Bronchial epithelial cell (primary cell): Measurements from ENCODE around the gene MAPK1. TPM values are rescaled to one million over a fixed set of nuclear protein-coding genes. Genes with fewer than 3 reads are reported as not detected.

Experiments
- DNase-seq: peaks from one replicate; pipeline ENCODE4 v3.0.0-alpha.2; 2010; ENCODE audit warnings: low read depth
- FAIRE-seq: peaks from 2 replicates; lab custom pipeline; 2011; peaks lifted over from hg19 to GRCh38; lab: Jason Lieb, UNC
- H3K27me3 ChIP-seq: 2 replicates; pipeline ENCODE4 v1.5.1; 2011; ENCODE audit warnings: low read length; ENCODE audit not compliant: control insufficient read depth, insufficient read depth
- H3K36me3 ChIP-seq: 2 replicates; pipeline ENCODE4 v1.5.1; 2011; ENCODE audit warnings: low read length; ENCODE audit not compliant: control insufficient read depth, insufficient read depth
- H3K4me3 ChIP-seq: 2 replicates; pipeline ENCODE4 v1.5.1; 2011; ENCODE audit warnings: mild to moderate bottlenecking, low read depth, low read length, control low read depth
- total RNA-seq: library from RNA; depleted of rRNA; stranded (reverse); fragments of >200 nt; gene quantifications from 2 replicates; pipeline ENCODE4 v1.2.1, GENCODE V29; 2014
- TF ChIP-seq, protein P1 (sequence below): IDR thresholded peaks from 2 replicates; pipeline ENCODE4 v1.5.1; 2011; ENCODE audit warnings: mild to moderate bottlenecking, moderate library complexity, low read length, control low read depth, inconsistent platforms; ENCODE audit not compliant: insufficient read depth, severe bottlenecking

MAPK1 gene
- total RNA-seq, 1 donor from 2014 or later, result 44.0 TPM

DNA sequence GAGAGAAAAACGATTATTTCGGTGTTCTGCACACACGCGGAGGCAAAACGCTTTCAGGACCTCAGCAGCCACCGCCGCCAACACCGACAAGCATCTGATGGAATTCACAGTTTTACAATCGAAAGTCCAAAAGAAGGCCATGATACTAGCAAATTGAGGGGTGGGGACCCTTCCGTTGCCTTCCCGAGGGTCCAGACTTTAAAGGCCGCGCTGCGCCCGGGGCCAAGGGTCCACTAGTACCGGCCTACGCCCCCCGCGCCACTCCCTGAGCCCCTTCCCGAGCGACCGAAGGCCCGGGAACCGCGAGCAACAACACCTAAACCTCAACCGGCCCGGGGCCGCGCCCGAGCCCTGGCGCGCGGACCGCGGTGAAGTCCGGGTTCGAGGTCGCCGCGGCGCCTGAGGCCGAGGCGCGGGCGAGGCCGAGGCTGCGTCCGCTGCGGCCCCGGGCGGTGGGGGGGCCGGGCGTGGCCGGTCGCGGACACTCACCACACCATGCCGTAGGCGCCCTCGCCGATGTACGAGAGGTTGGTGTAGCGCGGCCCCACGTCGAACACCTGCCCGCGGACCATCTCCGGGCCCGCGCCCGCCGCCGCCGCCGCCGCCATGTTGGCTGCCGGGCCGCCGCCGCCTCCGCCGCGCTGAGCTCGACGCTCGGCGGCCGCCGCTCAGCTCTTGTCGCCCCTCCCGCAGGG is 465 bp downstream of the MAPK1 start:
- Histone ChIP-seq H3K36me3 (no peaks in the 10 kb centered on the region), H3K4me3 (peak overlapping the region; percentile 89), H3K27me3 (no peaks in the 10 kb centered on the region)
- FAIRE-seq (no peak), DNase-seq (no peak)
- TF ChIP-seq, protein P1, sequence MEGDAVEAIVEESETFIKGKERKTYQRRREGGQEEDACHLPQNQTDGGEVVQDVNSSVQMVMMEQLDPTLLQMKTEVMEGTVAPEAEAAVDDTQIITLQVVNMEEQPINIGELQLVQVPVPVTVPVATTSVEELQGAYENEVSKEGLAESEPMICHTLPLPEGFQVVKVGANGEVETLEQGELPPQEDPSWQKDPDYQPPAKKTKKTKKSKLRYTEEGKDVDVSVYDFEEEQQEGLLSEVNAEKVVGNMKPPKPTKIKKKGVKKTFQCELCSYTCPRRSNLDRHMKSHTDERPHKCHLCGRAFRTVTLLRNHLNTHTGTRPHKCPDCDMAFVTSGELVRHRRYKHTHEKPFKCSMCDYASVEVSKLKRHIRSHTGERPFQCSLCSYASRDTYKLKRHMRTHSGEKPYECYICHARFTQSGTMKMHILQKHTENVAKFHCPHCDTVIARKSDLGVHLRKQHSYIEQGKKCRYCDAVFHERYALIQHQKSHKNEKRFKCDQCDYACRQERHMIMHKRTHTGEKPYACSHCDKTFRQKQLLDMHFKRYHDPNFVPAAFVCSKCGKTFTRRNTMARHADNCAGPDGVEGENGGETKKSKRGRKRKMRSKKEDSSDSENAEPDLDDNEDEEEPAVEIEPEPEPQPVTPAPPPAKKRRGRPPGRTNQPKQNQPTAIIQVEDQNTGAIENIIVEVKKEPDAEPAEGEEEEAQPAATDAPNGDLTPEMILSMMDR, result no peak

DNA sequence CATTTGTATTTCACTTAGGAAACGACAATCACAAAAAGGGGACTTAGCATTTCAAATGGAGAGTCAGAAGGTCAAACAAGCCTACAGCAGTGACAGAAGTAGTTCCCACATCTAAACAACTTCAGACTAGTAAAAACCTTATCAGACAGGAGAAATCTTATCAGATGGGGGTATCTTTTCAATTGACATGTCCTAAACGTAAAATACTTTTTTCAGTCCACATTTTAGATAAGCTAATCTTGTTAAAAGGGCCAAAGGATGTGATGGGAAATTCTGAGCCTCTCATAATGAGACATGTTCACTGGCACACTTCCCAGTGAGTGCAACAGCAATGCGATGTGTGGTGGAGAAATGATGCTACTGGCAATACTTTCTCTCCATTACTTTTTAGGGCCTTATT is 2.4 kb downstream of the MAPK1 start:
- Histone ChIP-seq H3K36me3 (no peaks in the 10 kb centered on the region), H3K4me3 (no peak overlapping the region), H3K27me3 (no peaks in the 10 kb centered on the region)
- TF ChIP-seq, protein P1, result no peak
- DNase-seq (peak; percentile 66), FAIRE-seq (no peak)

DNA sequence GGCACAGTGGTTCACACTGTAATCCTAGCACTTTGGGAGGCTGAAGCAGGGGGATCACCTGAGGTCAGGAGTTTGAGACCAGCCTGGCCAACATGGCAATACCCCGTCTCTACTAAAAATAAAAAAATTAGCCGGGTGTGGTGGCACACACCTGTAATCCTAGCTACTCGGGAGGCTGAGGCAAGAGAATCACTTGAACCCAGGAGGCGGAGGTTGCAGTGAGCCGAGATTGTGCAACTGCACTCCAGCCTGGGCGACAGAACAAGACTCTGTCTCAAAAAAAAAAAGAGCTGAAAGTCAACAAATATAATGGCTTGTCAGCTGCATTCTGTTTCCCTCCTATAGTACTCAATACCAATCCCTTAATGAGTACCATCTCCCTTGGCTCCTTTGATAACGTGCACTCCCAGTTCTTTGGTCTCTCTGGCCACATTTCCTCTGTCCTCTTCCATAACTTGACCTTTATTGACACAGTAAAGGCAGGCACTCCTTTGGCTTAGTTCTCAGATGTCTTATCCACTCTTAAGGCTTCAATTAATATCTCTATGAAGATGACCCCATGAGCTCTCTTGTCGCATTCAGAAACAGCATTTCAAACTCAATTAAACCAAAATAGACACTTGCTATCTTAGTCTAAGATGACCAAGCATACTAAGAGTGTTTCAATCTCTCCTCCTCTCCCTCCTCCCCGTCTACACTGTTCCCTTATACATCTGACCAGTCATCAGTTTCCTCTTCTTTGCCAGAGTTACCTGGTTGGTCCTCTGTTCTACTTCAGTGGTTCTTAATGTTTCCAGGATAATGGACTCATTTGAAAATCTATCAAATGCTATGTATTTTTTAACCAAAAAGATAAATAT is 4.8 kb downstream of the MAPK1 start:
- no peak overlapping the region for H3K4me3 ChIP-seq
- no peak for DNase-seq
- no peak for FAIRE-seq
- no peaks in the 10 kb centered on the region for H3K27me3 ChIP-seq
- H3K36me3 ChIP-seq, result no peaks in the 10 kb centered on the region
- TF ChIP-seq, protein P1, result no peak

DNA sequence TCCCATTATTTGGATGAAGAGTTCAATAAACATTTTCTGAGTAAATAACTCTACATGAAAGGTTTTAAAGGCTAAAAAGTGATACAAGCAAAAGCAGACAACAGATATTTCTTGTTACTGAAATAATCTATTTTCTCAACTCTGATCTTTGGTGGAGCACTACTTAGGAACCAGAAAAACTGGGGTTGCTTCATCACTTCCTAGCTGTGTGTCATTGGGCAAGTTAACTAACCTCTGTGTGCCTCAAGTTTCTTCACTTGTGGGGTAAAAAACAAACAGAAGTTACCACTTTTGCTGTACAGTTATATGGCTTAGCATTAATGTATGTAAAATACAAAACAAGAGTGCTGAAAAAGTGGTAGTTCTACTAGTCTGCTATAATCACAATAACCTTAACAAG is 5.6 kb downstream of the MAPK1 start:
- peak; percentile 64 for DNase-seq
- no peak overlapping the region for H3K4me3 ChIP-seq
- H3K27me3 ChIP-seq, result no peaks in the 10 kb centered on the region
- TF ChIP-seq, protein P1, result no peak
- no peaks in the 10 kb centered on the region for H3K36me3 ChIP-seq
- FAIRE-seq, result no peak

DNA sequence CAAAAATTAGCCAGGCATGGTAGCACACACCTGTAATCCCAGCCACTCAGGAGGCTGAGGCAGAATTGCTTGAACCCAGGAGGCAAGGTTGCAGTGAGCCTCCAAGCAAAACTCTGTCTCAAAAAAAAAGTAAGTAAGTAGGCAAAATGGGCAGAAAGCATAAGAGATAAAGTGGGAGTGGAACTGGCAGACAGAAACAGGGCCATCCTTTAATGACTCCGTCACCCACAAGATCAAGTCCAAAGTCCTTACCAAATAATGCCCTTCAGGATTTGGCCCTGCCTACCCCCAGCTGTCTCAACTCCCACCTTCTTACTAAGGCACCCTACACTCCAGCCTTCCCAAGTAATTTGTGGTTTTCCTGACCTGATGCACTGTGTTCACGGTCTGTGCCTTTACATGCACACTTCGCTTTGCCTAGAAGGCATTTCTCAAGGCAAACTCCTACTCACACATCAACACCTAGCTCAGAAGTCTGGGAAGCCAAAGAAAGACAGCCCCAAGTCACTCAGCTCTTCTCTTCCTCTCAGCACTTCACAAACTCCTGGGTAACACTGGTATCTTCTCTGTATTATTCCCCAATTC is 6.1 kb downstream of the MAPK1 start:
- Histone ChIP-seq H3K36me3 (no peaks in the 10 kb centered on the region), H3K4me3 (no peak overlapping the region), H3K27me3 (no peaks in the 10 kb centered on the region)
- TF ChIP-seq, protein P1, result no peak
- FAIRE-seq, result no peak
- DNase-seq, result peak; percentile 57
